Fibroblast of pulmonary artery (primary cell): ENCODE data around the gene IL4R.

Experiments
- DNase-seq: peaks from one replicate; pipeline ENCODE4 v3.0.0-alpha.2; 2010; ENCODE audit warnings: low read depth
- H3K4me3 ChIP-seq: replicated peaks from 2 replicates; pipeline ENCODE4 v1.5.1; 2011; ENCODE audit warnings: low read depth, mild to moderate bottlenecking, control low read depth, low read length, moderate library complexity
- CTCF ChIP-seq: IDR thresholded peaks from 2 replicates; pipeline ENCODE4 v1.5.1; 2011; ENCODE audit warnings: mild to moderate bottlenecking, control low read depth, low read length, inconsistent platforms; ENCODE audit errors: missing control alignments

The IL4R gene

DNA sequence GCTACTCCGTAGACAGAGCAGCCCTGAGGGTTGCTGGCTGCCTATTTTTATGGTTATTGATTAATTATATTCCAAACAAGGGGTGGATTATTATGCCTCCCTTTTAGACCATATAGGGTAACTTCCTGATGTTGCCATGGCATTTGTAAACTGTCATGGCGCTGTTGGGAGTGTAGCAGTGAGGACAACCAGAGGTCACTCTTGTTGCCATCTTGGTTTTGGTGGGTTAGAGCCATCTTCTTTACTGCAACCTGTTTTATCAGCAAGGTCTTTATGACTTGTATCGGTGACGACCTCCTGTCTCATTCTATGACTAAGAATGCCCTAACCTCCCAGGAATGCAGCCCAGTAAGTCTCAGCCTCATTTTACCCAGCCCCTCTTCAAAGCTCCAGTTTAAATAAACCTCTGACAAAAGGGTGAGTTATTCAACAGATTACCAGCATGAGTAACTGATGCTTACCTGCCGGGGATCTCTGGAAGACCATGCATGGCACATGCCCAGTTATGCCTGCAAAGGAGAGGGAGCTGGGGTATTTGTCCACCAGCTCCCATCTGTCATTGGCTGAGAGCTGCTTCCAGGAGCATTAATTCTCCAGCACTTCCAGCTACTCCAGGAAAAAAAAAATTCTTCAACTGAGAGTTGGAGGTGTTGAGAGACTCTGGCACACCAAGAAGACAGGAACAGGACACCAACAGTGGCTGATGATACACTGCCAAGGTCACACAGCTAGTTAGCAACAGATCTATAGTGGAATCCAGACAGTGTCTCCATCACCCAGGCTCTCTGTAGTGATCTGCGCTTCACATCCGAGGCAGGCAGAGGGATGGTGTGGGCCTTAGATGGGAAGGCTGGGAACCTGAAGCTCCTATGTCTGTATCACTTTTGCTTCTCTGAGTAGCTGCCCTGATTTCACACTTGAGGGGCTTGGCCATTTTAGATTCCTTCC is 51.6 kb downstream of the IL4R start:
- TF ChIP-seq CTCF, result no peak
- DNase-seq, result peak; percentile 29
- H3K4me3 ChIP-seq, result no peak overlapping the region

GRCh38 chr16:27366687-27367460 is 53.1 kb downstream of the IL4R start:
- peak; percentile 26 for DNase-seq
- no peak overlapping the region for H3K4me3 ChIP-seq
- no peak for TF ChIP-seq CTCF

- TF ChIP-seq CTCF, result peak; percentile 79
These were observed 53.9 kb downstream of the IL4R start for GRCh38 chr16:27367461-27368357.

DNA sequence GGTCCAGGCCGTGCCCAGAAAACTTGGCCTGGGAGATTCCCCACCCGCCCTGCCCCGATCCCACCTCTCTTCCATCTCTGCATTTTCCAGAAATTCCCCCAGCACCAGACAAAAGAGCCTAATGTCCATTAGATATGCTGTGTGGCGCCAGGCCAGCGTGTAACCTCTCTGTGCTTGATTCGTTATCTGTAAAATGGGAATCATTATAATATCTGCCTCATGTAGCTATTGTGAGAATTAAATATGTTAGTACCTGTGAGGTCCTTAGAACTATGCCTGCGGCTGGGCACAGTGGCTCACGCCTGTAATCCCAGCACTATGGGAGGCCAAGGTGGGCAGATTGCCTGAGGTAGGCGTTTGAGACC is 54.6 kb downstream of the IL4R start:
- no peak overlapping the region for H3K4me3 ChIP-seq
- no peak for TF ChIP-seq CTCF
- DNase-seq, result no peak

More at GRCh38 chr16:27367461-27368357, 53.9 kb downstream of the IL4R start:
- H3K4me3 ChIP-seq, result peak overlapping the region; percentile 17
- peak; percentile 79 for DNase-seq

- no peak for DNase-seq
These were observed 56.0 kb downstream of the IL4R start for GRCh38 chr16:27369806-27370205.

More at GRCh38 chr16:27369806-27370205, 56.0 kb downstream of the IL4R start:
- H3K4me3 ChIP-seq, result no peak overlapping the region
- no peak for TF ChIP-seq CTCF
